Stimulated activated CD4-positive, alpha-beta T cell treated with anti-CD3 and anti-CD28 coated beads, Interleukin-1b, Interleukin-23, amount 100 ng/mL, for 24 hours (primary cell): ENCODE results near the gene DSCAML1.

Experiments used
- DNase-seq, 4 experiments: peaks; one replicate each; pipeline ENCODE4 v3.0.0-alpha.2; 2020; ENCODE audit warnings: low read depth in 4 of 4, low spot score in 1 of 4

DSCAML1 gene

DNA sequence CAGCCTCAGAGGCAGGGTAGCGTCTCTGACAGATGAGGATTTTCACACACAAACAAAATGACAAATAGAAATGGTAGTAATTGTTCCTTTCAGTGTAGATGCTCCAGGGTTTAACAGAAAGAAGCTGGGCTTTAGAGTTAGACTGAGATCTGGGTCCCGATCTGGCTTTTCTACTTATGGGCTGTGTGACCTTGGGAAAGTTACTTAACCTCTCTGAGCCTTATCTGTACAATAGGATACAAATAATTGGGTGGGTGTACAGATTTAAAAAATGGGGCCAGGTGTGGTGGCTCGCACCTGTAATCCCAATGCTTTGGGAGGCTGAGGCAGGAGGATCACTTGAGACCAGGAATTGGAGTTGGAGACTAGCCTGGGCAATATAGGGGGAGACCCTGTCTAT is 264.4 kb downstream of the DSCAML1 start:
- no peak for DNase-seq

DNA sequence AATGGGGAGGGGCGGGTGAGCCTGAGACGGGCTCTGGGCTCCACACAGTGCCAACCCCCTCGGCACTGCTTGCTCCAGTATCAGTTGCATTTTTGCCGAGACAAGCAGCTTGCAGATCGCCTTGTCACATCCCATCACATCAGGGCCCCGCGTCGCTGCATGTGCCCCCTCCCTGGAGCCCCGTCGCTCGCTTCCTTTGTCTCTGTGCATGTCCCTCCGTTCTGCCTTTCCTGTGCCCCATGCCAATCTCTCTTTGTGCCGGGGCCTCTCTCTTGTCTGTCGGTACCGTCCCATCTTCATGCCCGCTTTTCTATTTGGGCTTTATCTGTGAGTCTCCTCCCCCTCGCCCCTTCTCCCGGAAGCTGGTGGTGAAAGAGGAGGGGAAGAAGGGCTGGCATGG is 267.2 kb downstream of the DSCAML1 start:
- no peak for DNase-seq

DNA sequence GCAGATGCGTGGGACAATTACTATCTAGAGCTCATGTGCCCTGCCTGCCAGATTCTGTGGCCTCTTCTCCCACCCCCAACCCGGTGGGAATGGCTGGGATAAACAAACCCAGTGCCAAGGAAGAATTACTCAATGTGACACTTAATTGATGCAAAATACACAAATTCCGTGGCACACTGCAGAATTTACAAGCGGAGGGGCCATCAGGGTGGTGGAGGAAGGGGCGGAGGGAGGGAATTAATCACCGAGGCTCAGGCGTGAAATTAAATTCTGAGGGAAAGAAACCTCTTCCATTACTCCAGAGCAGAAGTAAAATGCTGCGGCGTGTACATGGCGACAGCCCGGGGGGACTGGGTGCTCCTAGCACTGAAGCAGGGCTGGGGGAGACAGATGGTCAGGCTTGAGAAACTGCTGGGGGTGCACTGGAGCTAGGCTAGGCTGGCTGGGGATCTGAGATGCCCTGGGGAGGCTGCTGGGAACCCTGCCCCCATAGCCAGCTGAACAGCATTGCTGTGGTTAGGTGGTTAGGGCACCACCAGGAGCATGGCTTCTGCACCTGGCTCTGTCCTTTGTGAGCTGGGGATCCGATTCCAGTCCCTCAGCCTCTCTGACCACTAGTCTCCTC is 268.8 kb downstream of the DSCAML1 start:
- DNase-seq: no peak

DNA sequence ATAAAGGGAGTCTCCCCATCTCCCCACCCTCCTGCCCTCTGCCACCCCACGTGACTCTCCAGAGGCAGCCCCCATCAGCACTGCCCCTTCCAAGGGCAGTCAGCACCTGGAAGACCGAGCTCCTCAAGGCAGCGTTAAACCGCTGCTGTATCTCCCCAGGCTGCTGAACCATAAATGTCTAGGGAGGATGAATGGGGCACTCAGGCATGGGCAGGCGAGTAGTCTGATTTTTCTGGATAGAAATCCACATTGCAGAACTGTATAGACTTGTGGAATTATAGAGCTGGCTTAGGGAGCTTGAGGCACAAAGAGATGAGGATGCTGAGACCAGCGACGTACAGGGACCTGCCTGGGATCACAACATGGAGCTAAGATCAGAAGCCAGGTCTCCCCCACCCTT is 269.7 kb downstream of the DSCAML1 start:
- no peak for DNase-seq

DNA sequence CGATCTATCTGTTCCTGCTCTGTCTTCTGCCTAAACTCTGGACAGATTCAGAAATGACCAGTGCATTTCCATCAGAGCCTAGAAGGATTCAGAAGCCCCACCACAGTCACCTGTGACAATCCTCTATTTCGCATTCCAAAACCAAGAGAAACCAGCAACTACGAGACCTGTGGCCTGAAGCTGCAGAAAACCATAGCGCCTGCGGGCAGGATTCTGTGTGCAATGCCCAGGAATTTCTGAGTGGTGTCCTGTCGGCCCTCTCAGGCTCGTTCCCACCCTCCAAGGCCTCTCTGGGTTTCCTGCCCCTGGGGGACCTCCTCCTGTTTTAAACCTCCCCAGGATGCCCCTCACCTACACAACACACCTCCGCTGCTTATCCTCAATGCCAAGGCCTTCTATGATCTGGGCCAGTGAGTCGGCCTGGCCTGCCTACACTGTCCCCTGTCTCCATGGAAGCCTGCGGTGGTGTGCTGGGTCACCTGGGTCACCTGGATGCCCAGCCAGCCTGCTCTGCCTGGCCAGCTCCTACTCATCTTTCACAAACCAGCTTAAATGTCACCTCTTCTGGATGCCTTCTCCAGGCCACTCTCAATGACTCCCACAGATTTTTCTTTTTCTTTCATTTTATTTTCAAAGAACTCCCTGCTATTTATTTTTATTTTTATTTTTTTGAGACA is 271.0 kb downstream of the DSCAML1 start:
- no peak for DNase-seq

DNA sequence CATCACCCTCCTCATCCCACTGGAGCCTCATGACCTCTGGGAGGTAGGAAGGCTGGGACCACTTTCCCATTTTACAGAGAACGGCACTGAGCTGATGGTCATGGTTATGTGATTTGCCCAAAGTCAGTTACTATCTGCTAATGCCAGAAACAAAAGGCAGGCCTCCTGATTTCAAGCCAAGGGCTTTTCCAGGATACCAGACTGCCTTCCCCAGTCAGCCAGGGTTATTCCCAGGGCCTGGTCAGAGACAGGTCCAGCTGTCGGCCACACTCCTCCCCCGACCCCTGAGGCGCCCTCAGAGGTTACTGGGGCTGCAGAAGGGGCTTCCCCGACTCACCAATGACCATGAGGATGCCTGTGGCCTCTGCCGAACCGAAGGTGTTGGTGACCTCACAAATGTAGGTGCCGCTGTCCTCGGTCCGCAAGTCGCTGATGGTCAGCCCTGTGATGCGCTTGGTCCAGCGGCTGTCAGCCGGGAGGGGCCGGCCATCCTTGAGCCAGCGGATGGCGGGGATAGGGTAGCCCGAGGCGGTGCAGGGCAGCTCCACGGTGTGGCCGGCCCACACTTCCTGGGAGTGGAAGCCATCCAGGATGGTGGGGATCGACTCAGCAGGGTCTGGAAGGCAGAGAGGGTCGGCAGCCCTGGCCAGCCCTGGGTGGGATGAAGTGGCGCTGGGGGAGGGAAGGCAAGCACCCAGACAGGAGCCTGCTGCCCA is 272.4 kb downstream of the DSCAML1 start:
- no peak for DNase-seq

DNA sequence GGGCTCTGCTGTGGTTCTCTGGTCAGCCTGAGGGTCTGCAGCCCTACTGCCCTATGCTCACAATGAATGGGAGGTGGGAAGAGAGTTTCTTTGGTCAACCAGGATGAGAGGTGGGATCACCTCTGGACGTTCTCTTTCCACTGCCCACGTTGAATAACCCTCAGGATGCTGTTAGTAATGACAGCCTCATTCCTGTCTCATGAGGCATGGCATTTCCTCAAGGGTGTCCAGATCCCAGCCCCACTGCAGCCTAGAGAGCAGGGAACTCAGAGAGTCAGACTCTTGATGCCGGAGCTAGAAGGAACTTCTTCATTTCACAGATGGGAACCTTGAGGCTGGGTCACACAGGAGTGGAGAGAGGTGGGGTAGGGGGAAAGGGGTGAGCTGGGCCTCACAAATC is 273.3 kb downstream of the DSCAML1 start:
- DNase-seq: no peak

DNA sequence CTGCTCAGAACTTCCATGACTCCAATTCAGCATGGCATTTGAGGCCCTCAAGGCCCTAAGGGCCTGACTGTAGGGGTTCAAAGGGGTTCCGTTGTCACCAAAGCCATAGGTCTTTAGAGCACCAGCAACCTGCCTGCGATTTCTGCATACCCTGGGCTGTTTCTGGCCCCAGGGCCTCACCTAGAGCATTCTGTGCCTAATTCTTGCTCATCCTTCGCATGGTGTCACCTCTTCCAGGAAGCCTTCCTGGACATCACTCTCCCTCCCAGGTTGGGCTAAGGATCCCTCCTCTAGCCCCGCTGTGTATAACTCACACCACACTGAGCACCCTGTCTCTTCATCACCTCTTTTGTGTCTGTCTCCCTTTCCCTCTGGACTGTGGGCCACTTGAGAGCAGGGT is 275.0 kb downstream of the DSCAML1 start:
- no peak for DNase-seq

DNA sequence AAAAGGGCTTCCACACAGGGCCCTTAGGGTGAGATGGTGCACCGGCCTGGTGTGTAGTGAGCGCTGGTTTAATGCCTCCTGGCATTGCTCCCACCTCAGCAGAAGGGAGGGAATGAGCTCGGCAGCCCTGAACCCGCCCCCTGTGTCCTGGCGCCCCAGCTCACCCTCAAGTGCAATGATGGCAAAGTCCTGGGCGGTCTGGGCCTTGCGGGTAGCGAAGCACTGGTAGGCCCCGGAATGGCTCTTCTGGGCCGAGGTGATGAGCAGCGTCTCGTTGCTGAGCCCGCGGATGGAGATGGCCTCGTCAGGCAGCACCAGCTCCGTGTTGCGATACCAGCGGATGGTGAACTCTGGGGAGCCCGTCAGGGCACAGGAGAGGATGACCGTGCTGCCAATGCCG is 276.1 kb downstream of the DSCAML1 start:
- DNase-seq: no peak

DNA sequence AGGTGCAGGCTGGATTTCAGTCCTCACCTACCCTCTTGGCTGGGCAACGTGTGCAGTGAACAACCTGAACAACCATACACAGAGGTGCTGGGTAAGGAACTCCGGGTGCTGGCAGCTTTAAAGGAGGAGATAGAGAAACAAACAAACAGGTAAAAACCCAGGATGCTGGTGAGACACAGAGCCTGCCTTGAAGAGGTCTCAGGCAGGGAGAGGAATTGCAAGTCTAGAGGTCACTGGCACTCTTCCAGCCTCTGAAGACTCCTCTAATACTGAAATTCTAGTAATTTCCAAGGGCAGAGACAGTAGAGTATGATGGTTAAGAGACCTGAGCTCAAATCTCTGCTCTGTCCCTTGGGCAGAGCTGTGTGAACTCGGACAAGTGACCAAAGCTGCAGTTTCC is 276.8 kb downstream of the DSCAML1 start:
- no peak for DNase-seq

DNA sequence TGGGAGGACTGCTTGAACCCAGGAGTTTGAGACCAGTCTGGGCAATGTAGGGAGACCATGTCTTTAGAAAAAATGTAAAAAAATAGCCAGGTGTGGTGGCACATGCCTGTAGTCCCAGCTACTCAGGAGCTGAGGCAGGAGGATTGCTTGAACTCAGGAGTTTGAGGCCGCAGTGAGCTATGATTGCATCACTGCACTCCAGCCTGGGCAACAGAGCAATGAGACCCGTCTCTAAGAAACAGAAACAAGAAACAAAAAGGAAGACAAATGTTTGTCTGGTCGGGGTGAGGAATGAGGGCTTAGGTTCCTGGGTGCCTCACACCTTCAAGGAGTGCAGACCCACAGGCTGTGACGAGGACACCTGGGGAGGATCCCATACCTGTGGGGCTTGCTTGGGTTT is 277.4 kb downstream of the DSCAML1 start:
- no peak for DNase-seq

DNA sequence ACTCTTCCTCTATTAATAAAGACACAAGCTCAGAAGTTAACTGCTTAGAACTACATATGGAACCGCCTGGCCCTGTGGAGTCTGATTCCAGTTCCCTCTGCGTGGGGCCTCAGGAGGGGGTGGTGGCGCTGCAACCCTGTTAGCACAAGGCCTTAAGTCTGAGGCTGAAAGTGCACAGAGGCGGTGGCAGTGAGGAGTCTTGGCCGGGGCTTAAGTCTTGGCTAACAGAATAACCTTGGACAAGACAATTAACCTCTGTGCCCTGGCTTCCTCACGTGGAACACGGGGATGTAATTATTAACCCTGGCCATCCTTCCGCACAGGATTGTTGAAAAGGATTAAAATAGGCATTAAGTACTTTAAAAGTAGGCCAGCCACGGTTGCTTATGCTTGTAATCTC is 277.8 kb downstream of the DSCAML1 start:
- DNase-seq: no peak

DNA sequence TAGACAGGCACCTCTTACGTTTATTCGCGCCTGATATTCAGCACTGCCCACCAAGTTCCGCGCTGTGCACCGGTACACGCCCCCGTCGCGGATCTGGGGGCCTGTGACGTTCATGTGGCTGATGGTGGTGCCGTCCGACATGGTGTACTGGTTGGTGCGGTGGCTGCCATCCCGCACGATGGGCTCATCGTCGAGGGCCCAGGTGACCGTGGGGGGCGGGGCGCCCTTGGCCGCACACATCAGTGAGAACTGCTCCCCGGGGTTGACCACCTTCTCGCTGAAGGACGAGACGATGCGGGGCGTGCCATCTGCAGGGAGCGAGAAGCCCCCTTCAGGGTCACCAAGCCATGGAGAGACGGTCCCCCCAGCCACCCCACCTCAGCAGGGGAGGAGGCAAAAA is 278.6 kb downstream of the DSCAML1 start:
- no peak for DNase-seq

DNA sequence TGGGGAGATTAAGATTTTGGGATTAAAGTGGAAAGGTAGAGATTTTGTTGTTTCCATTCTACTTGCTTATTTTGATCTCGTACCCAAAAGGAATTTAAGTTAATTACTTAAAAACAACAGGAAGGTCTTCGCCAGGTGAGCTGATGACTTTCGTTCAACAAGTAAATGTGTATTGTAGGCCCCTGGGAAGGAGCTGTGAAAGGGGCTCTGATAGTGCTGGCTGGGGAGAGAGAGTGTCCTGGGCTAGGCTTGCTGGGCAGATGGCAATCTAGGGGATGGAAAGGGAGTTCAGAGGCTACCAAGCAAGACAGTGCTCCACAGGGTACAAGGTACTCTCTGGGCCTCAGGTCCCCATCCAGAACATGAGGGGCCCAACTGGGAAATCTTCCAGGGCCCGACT is 279.9 kb downstream of the DSCAML1 start:
- DNase-seq: no peak

DNA sequence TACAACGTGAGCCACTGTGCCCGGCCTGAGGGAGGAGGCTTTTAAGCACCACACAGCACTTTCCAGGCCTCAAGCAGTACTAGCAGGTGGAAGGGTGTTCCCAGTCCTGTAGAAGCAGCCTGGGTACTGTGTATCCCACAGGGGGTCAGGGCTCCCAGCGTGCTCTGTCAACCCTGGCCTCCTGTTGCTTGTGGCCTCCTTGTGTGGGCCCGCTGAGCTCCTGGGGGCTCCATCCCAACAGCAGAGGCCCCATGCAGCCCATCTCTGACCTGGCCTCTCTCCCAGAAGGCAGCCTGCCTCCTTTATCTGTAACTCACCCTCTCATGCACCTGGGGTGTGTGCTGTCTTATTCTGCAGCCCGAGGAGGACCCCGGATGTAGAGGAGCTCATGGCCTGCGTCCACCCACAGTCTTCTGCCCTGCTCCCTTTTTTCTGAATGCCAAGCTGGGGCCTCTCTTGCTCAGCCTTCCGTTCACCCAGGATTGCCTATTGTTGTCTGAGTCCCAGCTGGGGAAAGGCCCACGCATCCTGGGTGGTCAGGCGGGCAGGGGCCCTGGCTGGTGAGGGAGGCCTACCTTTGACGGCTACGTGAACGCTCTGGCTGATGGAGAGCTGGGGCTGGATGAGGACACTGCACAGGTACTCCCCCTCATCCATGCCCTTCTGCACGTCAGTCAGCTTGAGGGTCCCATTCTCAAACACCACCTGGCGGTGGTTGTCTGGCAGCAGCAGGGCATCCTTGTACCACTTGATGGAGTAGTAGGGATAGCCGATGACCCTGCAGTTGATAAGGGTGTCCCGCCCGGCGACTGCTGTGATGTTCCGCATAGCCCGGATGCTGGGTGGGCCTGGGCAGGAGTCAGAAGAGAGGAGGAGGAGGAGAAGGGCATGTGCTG is 280.9 kb downstream of the DSCAML1 start:
- DNase-seq: no peak

DNA sequence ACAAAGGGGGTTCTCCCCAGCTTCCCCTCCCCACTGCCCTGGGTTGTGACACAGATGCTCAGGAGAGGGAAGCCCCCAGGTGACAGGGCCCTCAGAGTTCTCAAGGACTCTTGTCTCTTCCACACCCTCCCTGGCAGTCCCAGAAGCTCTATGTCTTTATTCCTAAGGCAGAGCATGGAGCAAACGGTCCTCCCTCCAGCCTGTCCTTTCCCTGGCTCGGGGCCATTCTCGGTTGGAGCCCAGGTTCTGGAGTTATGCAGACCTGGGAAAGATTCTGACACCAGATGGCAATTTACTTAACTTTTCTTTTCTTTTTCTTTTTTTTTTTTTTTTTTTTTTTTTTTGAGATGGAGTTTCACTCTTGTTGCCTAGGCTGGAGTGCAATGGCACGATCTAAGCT is 282.8 kb downstream of the DSCAML1 start:
- DNase-seq: no peak

DNA sequence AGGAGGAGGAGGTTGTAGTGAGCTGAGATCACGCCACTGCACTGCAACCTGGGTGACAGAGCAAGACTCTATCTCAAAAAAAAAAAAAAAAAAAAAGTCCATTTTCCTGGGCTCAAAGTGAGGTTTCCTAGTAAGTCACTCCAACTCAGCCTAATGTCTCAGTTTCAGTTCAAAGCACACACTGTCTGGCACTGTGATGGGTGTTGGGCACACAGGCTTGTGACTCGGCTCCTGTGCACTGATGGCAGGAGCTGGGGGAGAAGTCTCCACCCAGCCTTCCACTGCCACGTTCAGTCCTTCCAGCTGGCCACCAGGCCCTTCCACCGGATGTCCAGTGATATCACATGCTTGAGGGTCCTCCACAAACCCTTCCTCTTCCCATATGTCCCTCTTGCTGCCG is 283.4 kb downstream of the DSCAML1 start:
- DNase-seq: no peak

DNA sequence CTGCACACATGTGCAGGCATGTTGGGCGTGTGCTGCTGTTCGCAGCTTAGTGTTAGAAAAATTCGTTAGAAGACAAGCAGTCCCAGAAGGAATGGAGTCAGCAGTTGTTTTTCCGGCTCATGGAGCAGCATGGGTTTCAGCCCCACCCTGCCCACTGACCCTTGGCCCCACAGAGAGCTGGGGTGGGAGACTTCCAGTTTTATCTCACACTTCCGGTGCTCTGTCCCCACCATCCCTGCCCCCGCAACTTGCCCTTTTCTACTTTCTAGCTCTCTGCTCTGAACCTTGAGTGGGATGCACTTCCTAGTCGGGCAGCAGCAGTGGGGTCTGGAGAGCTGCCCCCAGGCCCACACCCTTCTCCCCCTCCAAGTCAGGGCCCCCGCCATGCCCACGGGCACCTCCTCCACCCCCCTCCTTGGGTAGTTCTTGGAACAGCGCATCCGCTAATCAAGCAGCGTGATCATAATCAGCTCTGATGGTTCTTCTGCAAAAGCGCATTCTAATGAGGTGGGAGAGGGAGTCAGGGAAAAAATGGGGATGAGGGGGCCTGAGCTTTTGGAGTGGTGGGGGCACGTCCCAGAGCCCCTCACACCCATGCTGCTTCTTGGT is 285.0 kb downstream of the DSCAML1 start:
- DNase-seq: no peak

DNA sequence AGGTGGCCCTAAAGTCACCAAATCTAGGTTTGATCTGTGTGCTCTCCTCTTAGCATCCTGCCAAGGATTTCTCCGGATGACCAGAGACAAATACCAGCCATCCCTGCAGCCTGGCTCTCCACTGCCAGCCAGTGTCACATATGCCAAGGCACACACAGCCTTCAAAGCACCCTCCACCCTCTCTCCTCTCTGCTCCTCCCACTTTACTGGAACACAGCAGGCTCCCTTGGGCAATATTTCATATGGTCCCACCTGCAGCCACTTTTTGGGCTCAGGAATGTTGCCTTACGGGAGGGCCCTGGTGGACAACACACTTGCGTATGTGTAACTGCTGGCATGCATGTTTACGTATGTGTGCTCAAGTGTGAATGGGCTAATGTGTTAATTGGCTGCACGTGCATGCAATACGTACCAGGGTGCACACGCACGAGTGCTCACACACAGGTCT is 285.5 kb downstream of the DSCAML1 start:
- DNase-seq: no peak

DNA sequence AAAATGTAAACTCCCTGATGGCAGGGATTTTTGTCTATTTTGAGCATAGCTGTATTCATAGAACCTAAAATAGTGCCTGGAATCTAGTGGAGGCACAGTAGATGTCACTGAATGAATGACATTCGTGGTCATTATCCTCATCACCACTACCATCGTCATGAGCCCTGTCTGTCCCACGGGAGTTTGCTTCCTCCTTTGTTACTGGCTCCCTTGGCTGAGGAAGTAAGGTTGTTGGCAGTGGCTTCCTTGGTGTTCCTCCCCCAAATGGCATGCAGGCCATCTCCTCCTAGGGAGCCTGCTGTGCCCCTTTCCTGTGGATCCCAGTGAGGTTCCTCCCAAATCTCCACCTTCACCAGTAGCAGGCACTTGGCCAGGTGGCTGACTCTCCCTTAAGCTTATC is 286.4 kb downstream of the DSCAML1 start:
- no peak for DNase-seq

DNA sequence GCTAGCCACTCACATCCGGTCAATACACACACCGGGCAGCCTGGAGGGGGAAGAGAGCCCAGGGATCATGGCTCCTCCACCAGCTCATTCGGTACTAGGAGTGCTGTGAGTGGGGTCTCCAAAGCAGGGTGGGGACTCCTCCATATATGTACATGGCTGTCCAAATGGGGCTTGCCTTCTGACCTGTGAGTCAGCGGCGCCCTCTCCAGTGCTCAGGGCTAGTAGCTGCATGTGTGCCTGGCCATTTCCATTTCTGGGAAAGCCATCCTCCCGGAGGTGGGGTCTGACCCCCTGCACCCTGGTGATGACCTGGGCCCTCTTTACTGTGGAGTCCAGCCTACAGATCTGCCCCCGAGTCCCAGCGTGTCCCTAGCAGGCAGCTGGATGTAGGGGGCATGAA is 287.5 kb downstream of the DSCAML1 start:
- no peak for DNase-seq
